HEK293T (cell line): ENCODE data around the gene HNRNPAB.

Source experiments
- BHLHE40 ChIP-seq: fragments of 450-650 bp; IDR thresholded peaks from 2 replicates; pipeline ENCODE4 v1.6.1; 2016; ENCODE audit warnings: mild to moderate bottlenecking, moderate library complexity, borderline replicate concordance
- CTBP1 ChIP-seq: fragments of 450-650 bp; IDR thresholded peaks from 2 replicates; pipeline ENCODE4 v1.6.1; 2016; ENCODE audit warnings: borderline replicate concordance
- ELF4 ChIP-seq: fragments of 450-650 bp; IDR thresholded peaks from 2 replicates; pipeline ENCODE4 v1.6.1; 2017; ENCODE audit warnings: antibody characterized with exemption
- FOXK2 ChIP-seq: fragments of 450-650 bp; IDR thresholded peaks from 2 replicates; pipeline ENCODE4 v1.6.1; 2016; ENCODE audit warnings: mild to moderate bottlenecking
- FOXM1 ChIP-seq: fragments of 450-650 bp; IDR thresholded peaks from 2 replicates; pipeline ENCODE4 v1.6.1; 2017; ENCODE audit warnings: mild to moderate bottlenecking, borderline replicate concordance
- HDGF ChIP-seq: fragments of 450-650 bp; IDR thresholded peaks from 2 replicates; pipeline ENCODE4 v1.6.1; 2017; ENCODE audit warnings: antibody characterized with exemption, borderline replicate concordance
- L3MBTL2 ChIP-seq: fragments of 450-650 bp; conservative IDR thresholded peaks from 2 replicates; pipeline ENCODE4 v1.6.1; 2016; ENCODE audit warnings: mild to moderate bottlenecking
- PKNOX1 ChIP-seq: fragments of 450-650 bp; IDR thresholded peaks from 2 replicates; pipeline ENCODE4 v1.6.1; 2016
- SP1 ChIP-seq: fragments of 450-650 bp; IDR thresholded peaks from 2 replicates; pipeline ENCODE4 v1.6.1; 2017
- SUZ12 ChIP-seq: fragments of 450-650 bp; IDR thresholded peaks from 2 replicates; pipeline ENCODE4 v1.6.1; 2016; ENCODE audit warnings: mild to moderate bottlenecking
- TARDBP ChIP-seq: fragments of 450-650 bp; IDR thresholded peaks from 2 replicates; pipeline ENCODE4 v1.6.1; 2016
- ZNF384 ChIP-seq: fragments of 450-650 bp; IDR thresholded peaks from 2 replicates; pipeline ENCODE4 v1.6.1; 2016

DNA sequence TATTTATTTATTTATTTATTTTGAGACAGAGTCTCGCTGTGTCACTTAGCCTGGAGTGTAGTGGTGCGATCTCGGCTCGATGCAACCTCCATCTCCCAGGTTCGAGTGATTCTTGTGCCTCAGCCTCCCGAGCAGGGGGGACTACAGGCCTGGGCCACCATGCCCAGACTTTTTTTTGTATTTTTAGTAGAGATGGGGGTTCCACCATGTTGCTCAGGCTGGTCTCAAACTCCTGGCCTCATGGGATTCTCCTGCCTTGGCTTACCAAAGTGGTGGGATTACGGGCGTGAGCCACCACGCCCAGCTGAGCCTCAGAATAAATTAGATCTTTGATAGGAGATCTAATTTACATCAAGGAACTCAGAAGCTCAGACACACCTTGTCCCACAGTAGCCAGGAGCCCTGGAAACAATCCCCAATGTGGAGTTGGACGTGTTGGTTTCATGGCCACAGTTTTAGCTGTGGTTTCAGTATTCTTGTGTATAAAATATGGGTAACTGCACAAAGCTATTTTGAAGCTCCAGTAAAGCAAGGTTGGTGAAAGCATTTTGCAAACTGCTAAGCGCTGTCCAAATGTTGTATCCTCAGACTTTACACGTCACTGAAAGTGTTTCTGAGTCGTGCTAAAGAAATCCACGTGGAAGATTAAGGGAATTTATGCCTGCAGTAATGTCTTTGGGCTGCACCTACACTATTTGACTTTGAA lies 3.0 kb upstream of the HNRNPAB start:
- TF ChIP-seq TARDBP (no peak), ZNF384 (no peak), L3MBTL2 (no peak), HDGF (no peak), FOXM1 (no peak), FOXK2 (no peak), SP1 (no peak), PKNOX1 (no peak), CTBP1 (no peak), SUZ12 (no peak), BHLHE40 (no peak), ELF4 (no peak)
